GM12891 (cell line): ENCODE results near the gene TPD52L1.

Experiments
- DNase-seq: peaks from one replicate; pipeline ENCODE4 v3.0.0; 2011; ENCODE audit warnings: low spot score; ENCODE audit not compliant: insufficient read length
- FAIRE-seq: peaks from 2 replicates; lab custom pipeline; 2011; peaks lifted over from hg19 to GRCh38; lab: Jason Lieb, UNC
- PAX5 ChIP-seq: IDR thresholded peaks from 2 replicates; pipeline ENCODE4 v1.6.1; 2011; ENCODE audit warnings: low read length, moderate library complexity, mild to moderate bottlenecking; ENCODE audit not compliant: insufficient read depth, severe bottlenecking
- POLR2A ChIP-seq: IDR thresholded peaks from 2 replicates; pipeline ENCODE4 v1.6.1; 2011; ENCODE audit warnings: low read depth, low read length, control low read depth
- POLR2AphosphoS5 ChIP-seq: IDR thresholded peaks from 2 replicates; pipeline ENCODE4 v1.6.1; 2011; ENCODE audit warnings: low read depth, low read length, control low read depth
- POU2F2 ChIP-seq: IDR thresholded peaks from 2 replicates; pipeline ENCODE4 v1.6.1; 2011; ENCODE audit warnings: low read depth, mild to moderate bottlenecking, control low read depth, low read length, moderate library complexity
- SPI1 ChIP-seq: IDR thresholded peaks from 2 replicates; pipeline ENCODE4 v1.6.1; 2011; ENCODE audit warnings: low read depth, low read length, control low read depth
- TAF1 ChIP-seq: IDR thresholded peaks from 2 replicates; pipeline ENCODE4 v1.6.1; 2011; ENCODE audit warnings: low read depth, low read length, control low read depth

The TPD52L1 gene

DNA sequence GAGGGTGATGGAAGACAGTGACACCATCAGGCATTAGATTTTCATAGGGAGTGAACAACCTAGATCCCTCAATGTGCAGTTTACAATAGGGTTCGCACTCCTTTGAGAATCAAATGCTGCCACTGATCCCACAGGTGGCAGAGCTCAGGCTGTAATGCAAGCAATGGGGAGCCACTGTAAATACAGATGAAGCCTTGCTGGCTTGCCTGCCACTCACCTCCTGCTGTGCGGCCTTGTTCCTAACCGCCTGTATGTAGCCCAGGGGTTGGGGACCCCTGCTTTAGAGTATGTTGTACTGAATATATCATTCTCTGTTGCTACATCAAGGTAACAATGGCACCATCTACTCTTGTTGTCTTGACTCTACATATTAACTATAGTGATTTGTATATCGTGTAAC lies 37.1 kb downstream of the TPD52L1 start:
- DNase-seq (no peak), FAIRE-seq (no peak)
- no peak for TF ChIP-seq PAX5
- no peak for TF ChIP-seq TAF1
- TF ChIP-seq SPI1 = no peak
- TF ChIP-seq POLR2A = no peak
- TF ChIP-seq POLR2AphosphoS5 = no peak
- TF ChIP-seq POU2F2 = no peak

DNA sequence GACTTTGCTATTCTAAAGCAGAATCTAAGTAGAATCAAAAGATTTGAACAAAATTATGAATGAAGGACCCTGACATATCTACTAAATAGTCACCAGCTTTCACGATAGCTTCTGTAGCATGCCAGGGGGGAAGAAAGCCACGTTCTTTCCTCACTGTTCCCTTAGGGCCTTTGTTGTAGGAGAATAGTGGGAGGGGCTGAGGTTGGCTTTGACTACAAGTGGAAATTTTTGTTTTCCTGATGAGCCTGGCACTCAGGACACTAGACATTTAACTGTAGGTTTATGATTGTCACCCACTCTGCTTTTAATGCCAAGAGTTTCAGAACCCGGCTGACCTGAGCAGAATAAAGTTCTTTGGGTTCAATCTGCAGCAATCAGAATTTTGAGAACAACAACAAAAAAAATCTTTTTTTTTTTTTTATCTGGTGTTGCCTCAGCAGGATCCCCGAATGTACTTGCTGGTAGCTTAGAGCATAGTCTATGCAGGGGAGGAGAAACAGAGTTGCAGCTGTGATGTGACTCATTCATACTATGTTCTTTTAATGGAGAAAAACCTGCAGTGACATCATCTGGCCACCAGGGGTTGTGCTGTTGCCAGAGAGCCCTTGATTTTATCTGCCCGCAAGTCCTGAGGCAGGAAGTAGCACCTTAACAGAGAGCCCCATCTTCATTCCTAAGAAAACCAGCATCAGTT lies 38.5 kb downstream of the TPD52L1 start:
- FAIRE-seq (no peak), DNase-seq (peak; percentile 22)
- TF ChIP-seq SPI1 (0 out of 2 replicates have a peak, but pooled peaks have one; percentile 10), POLR2A (no peak)

DNA sequence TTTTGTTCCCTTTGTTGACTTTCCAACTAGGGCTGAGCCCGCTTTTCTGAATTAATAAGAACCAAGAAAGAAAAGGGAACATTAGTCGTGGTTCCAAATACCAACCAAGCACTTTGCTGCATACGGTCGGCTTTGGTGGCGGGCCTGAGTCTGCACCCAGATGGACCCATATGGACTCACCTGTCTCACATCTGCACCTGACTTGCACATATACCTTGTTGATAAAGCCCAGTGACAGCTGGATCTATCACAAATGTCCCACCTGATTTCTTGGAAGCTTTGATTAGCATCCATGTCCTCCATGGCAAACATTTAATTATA lies 39.0 kb downstream of the TPD52L1 start:
- FAIRE-seq (no peak), DNase-seq (no peak)
- TF ChIP-seq POLR2A = no peak
- TF ChIP-seq PAX5 = no peak
- no peak for TF ChIP-seq POU2F2
- TF ChIP-seq POLR2AphosphoS5 = no peak
- TF ChIP-seq TAF1 = no peak
- no peak for TF ChIP-seq SPI1

DNA sequence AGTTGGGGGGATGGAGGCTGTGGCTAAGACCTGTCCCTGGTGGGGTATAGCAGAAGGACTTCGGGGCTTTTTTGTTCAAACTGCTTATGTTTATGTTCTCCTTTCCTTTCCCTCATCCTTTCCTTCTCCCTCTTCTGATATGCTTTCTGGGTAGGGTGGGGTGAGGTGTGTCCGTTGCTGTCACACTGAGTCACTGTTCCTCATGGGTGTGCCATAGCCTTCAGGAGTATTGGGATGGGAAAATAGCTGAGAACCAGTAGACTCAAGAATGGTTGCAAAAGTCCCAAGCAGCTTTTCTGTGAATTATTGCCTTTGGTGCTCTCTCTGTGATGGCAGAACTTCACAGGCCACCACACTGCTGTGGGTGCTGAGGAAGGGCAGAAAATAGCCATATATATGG lies 39.6 kb downstream of the TPD52L1 start:
- TF ChIP-seq PAX5 (no peak), SPI1 (no peak), TAF1 (no peak), POLR2A (no peak), POLR2AphosphoS5 (no peak), POU2F2 (no peak)
- no peak for FAIRE-seq
- no peak for DNase-seq

DNA sequence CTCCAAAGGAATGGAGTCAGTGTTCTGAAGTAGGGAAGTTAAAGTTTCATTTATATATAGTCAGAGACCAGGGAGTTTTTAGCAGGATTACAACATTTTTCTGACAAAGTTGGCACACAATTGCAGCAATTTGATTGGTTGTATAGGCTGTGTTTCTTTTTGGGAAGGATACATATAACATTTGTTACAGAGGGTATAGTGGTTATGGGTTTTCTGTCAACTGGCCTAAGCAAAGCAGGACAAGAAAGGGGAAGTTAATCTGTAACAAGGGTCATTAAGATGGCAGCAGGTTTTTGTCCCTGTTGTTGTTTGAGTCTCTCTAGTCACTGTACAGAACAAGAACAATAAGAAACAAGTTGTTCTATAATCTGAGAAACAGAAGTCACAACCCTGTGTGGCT lies 41.4 kb downstream of the TPD52L1 start:
- no peak for DNase-seq
- FAIRE-seq = no peak
- TF ChIP-seq POLR2AphosphoS5 (no peak), SPI1 (no peak), TAF1 (no peak), POU2F2 (no peak), POLR2A (no peak), PAX5 (no peak)

DNA sequence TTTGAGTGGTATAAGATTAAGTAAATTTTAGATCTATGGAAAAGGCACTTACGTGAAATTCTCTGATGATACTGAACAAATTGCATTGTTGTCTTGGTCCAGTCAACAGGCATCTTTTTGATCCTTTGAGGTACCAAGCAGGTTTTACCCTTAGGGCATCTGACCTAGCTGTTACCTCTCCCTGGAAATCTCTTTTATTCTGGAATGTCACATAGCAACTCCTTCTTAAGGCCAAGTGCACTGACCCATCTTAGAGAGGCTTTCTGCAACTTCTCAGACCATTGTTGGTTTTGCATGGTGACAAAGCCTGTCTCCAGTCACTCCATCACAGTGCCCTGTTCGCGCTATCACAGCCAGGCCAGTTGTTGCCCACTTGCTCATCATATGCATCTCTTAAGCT lies 42.0 kb downstream of the TPD52L1 start:
- DNase-seq (no peak), FAIRE-seq (no peak)
- TF ChIP-seq POLR2A (no peak), POLR2AphosphoS5 (no peak), SPI1 (no peak), POU2F2 (no peak)

DNA sequence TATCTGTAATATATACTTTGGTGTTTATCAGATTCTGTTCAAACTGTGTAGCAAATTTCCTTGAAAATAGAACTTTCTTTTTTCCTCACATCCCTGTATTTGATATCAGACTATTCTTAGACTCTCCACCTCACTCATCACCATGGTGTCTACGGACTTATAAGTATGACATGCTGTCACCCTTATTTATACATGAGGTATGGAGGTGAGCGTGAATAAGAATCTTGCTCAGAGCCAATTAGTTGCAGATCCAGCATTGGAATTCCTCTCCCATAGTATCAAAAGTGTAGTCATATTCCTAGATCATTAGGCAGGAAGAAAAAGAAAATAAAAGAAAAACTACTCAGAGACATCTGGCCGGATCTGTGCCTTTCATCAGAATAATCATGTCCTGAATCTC lies 43.0 kb downstream of the TPD52L1 start:
- FAIRE-seq = no peak
- no peak for TF ChIP-seq PAX5
- TF ChIP-seq POLR2A = no peak
- TF ChIP-seq TAF1 = no peak
- TF ChIP-seq SPI1 = no peak
- no peak for TF ChIP-seq POLR2AphosphoS5
- TF ChIP-seq POU2F2 = no peak
- no peak for DNase-seq

DNA sequence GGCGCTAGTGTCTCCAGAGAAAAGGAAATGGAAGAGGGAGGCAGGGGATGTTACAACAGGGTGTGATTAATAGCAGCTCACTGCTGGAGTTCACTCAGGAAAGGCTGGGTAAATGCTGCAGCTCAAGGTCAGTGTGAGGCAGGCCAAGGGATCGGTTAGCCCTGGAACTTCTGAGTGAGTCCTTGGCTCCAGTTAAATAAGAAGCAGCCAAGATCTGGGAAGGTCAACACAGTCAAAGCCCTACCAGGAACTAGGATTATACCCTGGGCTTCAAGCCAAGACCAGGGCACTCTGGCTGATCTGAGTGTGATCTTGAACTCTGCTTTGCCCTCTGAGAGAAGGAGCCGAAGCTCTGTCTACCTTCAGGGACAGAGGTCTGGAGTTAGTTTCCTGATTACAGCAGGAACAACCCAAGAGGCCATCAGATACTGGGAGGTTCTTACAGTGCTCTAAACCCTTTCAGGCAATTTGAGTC lies 44.3 kb downstream of the TPD52L1 start:
- FAIRE-seq (no peak), DNase-seq (no peak)
- TF ChIP-seq TAF1 = no peak
- TF ChIP-seq POLR2AphosphoS5 = no peak
- TF ChIP-seq POU2F2 = no peak
- no peak for TF ChIP-seq POLR2A
- no peak for TF ChIP-seq SPI1
- no peak for TF ChIP-seq PAX5

DNA sequence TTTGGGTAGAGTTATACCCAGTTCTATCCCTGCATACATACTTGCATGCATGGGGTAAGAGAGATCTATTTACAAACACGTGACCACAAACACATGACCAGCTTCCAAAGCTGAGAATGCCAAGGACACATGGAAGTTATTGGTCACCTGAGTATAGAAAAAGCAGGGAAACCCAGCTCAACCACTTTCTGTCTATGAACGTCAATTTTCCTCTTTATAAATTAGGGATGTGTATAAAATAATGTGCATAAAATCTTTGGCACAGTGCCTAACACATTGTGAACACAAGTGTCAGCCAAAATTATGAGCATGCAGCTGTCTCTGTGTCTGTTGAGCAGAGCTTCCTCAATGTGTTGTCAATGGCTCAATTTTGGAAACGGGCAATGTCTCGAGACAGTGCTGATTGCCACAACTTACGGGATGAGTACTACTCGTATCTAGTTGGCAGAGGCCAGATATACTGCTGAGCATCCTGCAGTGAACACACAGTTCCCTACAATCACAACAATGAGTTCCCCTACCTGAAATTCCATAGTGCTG lies 44.9 kb downstream of the TPD52L1 start:
- DNase-seq (no peak), FAIRE-seq (no peak)
- TF ChIP-seq POU2F2 (no peak), PAX5 (no peak), POLR2AphosphoS5 (no peak), POLR2A (no peak), TAF1 (no peak), SPI1 (no peak)

DNA sequence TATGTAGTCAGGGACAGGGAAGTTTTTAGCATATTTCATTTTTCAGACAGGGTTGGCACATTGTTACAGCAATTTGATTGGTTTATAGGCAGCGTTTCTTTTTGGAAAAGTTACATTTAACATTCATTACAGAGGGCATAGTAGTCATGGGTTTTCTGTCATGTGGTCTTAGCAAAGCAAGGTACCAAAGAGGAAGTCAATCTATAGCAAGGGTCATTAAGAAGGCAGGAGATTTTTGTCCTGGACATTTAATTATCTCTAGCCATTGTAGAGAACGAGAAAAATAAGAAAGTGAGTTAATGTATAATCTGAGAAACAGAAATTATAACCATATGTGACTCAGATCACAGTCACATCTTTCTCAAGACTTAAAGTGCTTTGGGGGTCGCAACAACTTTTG lies 47.4 kb downstream of the TPD52L1 start:
- DNase-seq (no peak), FAIRE-seq (no peak)
- no peak for TF ChIP-seq PAX5
- TF ChIP-seq POU2F2 = no peak
- TF ChIP-seq TAF1 = no peak
- TF ChIP-seq SPI1 = no peak
- no peak for TF ChIP-seq POLR2AphosphoS5
- TF ChIP-seq POLR2A = no peak
